Osteocyte (in vitro differentiated cells): ENCODE measurements around the gene NCKAP5L. TPM values are rescaled to one million over a fixed set of nuclear protein-coding genes. Genes with fewer than 3 reads are reported as not detected.
"Not testable (repeated sequence)": the region's sequence is repeated elsewhere in the genome, so short reads cannot be mapped to it uniquely, and the experiment has no call there.

ENCODE experiments used
- DNase-seq: peaks from one replicate; pipeline ENCODE4 v3.0.0; 2021; ENCODE audit warnings: mixed read lengths; ENCODE audit not compliant: unreplicated experiment; ENCODE audit errors: extremely low spot score
- H3K27ac Mint-ChIP-seq: one replicate; pipeline ENCODE4 v1.8.0; 2021; ENCODE audit warnings: mild to moderate bottlenecking, mixed read lengths; ENCODE audit not compliant: unreplicated experiment
- H3K27me3 Mint-ChIP-seq: one replicate; pipeline ENCODE4 v1.8.0; 2021; ENCODE audit warnings: mixed read lengths; ENCODE audit not compliant: unreplicated experiment
- H3K36me3 Mint-ChIP-seq: one replicate; pipeline ENCODE4 v1.8.0; 2021; ENCODE audit warnings: mixed read lengths; ENCODE audit not compliant: unreplicated experiment
- H3K4me1 Mint-ChIP-seq: one replicate; pipeline ENCODE4 v1.8.0; 2021; ENCODE audit warnings: mixed read lengths; ENCODE audit not compliant: unreplicated experiment
- H3K4me3 Mint-ChIP-seq: one replicate; pipeline ENCODE4 v1.8.0; 2021; ENCODE audit warnings: mild to moderate bottlenecking, moderate library complexity, mixed read lengths; ENCODE audit not compliant: unreplicated experiment
- H3K9me3 Mint-ChIP-seq: one replicate; pipeline ENCODE4 v1.8.0; 2021; ENCODE audit warnings: mixed read lengths; ENCODE audit not compliant: unreplicated experiment
- total RNA-seq: library from RNA; stranded (reverse); gene quantifications from 2 replicates; pipeline ENCODE4 v1.2.1, GENCODE V29; 2021
- TF ChIP-seq, protein P1 (sequence below): fragments of 200-600 bp; sonication (generic); IDR thresholded peaks from 2 replicates; pipeline ENCODE4 v1.5.0; 2021; ENCODE audit warnings: antibody characterized with exemption, mild to moderate bottlenecking, moderate library complexity

NCKAP5L gene
- total RNA-seq, 1 donor from 2014 or later: 42.4 TPM

DNA sequence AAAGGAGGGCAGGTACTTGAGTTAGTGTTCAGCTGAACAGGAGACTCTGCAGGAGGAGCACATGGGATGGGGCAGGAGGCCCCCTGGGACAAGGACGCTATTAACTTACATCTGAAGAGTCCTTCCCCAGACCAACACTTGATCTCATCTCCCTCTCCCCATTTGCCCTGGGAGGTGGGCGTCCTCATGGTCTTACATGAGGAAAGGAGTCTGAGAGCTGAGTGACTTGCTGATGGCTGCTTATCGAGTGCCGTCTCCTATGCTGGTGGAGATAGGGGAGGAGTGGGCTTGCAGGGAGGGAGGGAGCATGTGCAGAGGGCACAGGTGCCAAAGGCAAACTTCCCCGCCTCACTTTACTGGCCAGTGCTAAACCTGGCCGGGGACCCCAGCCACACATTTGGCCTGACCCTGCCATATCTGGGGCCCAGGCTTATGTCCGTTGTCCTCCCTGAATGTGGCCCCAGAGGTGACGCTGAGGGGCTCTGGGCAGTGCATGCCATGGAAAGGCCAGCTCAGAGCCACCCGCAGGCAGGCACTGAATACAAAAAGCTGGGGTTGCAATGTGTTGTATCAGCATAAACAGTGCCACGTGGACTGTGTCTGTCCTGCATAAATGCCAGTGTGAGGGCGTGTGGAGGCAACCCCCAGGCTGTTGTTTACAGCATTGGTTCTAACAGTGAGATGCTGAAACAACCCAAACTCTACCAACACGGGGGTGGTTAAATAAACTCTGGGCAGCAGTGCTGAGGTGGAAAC, 46.1 kb upstream of the NCKAP5L start:
- no peak overlapping the region for H3K27ac Mint-ChIP-seq
- H3K36me3 Mint-ChIP-seq: no peaks in the 10 kb centered on the region

DNA sequence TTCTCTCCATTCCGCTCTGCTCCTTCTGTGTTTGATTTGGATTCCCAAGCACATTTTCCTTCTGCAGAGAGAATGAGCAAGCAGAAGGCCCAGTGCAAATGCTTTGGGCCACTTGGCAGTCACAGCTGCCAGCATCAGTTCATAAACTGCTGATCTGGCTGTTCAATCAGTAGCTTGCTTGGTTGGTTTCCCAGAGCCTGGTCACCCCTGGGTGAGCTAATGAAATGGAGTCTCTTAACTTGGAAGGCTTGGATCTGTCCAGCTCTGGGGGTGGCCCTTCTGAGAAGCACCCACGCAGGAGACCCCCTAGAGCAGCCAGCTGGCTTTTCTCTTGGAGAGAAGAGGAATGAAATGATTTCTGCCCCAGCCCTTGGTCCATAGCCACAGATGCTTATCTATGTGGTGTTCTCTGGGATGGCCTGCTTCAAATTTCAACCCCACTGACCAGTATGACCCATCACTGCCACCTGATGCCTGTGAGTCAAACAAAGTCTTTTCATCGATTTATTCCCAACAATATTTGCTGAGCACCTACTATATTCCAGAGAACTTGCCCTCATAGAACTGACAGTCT, 45.2 kb upstream of the NCKAP5L start:
- Mint-ChIP-seq H3K4me1 (peaks cover 5% of the 10 kb centered on the region), H3K27me3 (peaks cover 7% of the 10 kb centered on the region), H3K9me3 (no peaks in the 10 kb centered on the region), H3K27ac (no peak overlapping the region), H3K4me3 (no peak overlapping the region), H3K36me3 (no peaks in the 10 kb centered on the region)
- TF ChIP-seq, protein P1, sequence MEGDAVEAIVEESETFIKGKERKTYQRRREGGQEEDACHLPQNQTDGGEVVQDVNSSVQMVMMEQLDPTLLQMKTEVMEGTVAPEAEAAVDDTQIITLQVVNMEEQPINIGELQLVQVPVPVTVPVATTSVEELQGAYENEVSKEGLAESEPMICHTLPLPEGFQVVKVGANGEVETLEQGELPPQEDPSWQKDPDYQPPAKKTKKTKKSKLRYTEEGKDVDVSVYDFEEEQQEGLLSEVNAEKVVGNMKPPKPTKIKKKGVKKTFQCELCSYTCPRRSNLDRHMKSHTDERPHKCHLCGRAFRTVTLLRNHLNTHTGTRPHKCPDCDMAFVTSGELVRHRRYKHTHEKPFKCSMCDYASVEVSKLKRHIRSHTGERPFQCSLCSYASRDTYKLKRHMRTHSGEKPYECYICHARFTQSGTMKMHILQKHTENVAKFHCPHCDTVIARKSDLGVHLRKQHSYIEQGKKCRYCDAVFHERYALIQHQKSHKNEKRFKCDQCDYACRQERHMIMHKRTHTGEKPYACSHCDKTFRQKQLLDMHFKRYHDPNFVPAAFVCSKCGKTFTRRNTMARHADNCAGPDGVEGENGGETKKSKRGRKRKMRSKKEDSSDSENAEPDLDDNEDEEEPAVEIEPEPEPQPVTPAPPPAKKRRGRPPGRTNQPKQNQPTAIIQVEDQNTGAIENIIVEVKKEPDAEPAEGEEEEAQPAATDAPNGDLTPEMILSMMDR: no peak
- no peak for DNase-seq

More for the DNA sequence above, 46.1 kb upstream of the NCKAP5L start:
- H3K4me3 Mint-ChIP-seq: no peak overlapping the region
- TF ChIP-seq, protein P1: no peak
- H3K27me3 Mint-ChIP-seq: peaks cover 7% of the 10 kb centered on the region
- H3K9me3 Mint-ChIP-seq: no peaks in the 10 kb centered on the region
- peaks cover 2% of the 10 kb centered on the region for H3K4me1 Mint-ChIP-seq
- DNase-seq: no peak

GRCh38 chr12:49872781-49873181, 44.6 kb upstream of the NCKAP5L start:
- Mint-ChIP-seq H3K27ac (no peak overlapping the region), H3K27me3 (peaks cover 7% of the 10 kb centered on the region)

GRCh38 chr12:49872381-49872780, 44.2 kb upstream of the NCKAP5L start:
- H3K4me1 Mint-ChIP-seq: peaks cover 5% of the 10 kb centered on the region
- no peaks in the 10 kb centered on the region for H3K36me3 Mint-ChIP-seq
- no peak overlapping the region for H3K27ac Mint-ChIP-seq
- no peaks in the 10 kb centered on the region for H3K9me3 Mint-ChIP-seq
- H3K4me3 Mint-ChIP-seq: no peak overlapping the region
- no peak for DNase-seq
- H3K27me3 Mint-ChIP-seq: peaks cover 7% of the 10 kb centered on the region
- TF ChIP-seq, protein P1: no peak

More at GRCh38 chr12:49872781-49873181, 44.6 kb upstream of the NCKAP5L start:
- Mint-ChIP-seq H3K36me3 (no peaks in the 10 kb centered on the region), H3K4me1 (peaks cover 5% of the 10 kb centered on the region), H3K9me3 (no peaks in the 10 kb centered on the region), H3K4me3 (no peak overlapping the region)
- DNase-seq: no peak
- TF ChIP-seq, protein P1: no peak

DNA sequence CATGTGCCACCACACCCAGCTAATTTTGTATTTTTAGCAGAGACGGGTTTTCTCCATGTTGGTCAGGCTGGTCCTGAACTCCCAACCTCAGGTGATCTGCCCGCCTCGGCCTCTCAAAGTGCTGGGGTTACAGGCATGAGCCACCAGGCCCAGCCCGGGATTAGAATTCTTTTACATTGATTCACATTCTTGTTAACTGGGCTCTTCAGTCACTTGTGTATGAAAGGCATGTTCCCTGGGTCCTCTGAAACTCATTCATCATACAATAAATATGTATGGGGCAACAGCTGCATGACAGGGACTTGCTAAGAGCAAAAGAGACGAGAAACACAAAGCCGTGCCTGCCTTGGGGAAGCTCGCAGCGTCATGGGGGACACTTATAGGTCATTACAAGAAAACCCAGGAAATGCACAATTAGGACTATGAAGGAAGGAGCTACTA, 43.6 kb upstream of the NCKAP5L start:
- H3K9me3 Mint-ChIP-seq, H3K4me3 Mint-ChIP-seq, H3K27ac Mint-ChIP-seq, DNase-seq, H3K36me3 Mint-ChIP-seq, H3K4me1 Mint-ChIP-seq, H3K27me3 Mint-ChIP-seq: not testable (repeated sequence)
